Astrocyte of the cerebellum (primary cell): ENCODE measurements around the gene CDKL2.

Experiments used
- DNase-seq: peaks from one replicate; pipeline ENCODE4 v3.0.0-alpha.2; 2011; ENCODE audit warnings: low read depth
- H3K4me3 ChIP-seq: 2 replicates; pipeline ENCODE4 v1.5.1; 2011; ENCODE audit warnings: mild to moderate bottlenecking, low read depth, low read length, moderate library complexity
- CTCF ChIP-seq: IDR thresholded peaks from 2 replicates; pipeline ENCODE4 v1.5.1; 2012; ENCODE audit warnings: low read length, low read depth, moderate library complexity, mild to moderate bottlenecking; ENCODE audit errors: missing control alignments
- in situ Hi-C: cut with HindIII; loops from 2 replicates; pipeline ENCODE4 v1.10.0; 2017; ENCODE audit warnings: low sequenced_read_pairs

CDKL2 gene

GRCh38 chr4:75566911-75567310 lies 63.4 kb downstream of the CDKL2 start:
- TF ChIP-seq CTCF, result no peak
- no peak for DNase-seq
- in situ Hi-C loops, result no loop called here
- no peak overlapping the region for H3K4me3 ChIP-seq

GRCh38 chr4:75565481-75565880 lies 64.8 kb downstream of the CDKL2 start:
- no peak for TF ChIP-seq CTCF
- in situ Hi-C loops, result no loop called here
- no peak overlapping the region for H3K4me3 ChIP-seq
- DNase-seq, result no peak

GRCh38 chr4:75564023-75564422 lies 66.3 kb downstream of the CDKL2 start:
- no peak overlapping the region for H3K4me3 ChIP-seq
- TF ChIP-seq CTCF, result no peak
- DNase-seq, result no peak
- in situ Hi-C loops, result no loop called here

GRCh38 chr4:75561789-75562188 lies 68.5 kb downstream of the CDKL2 start:
- no peak overlapping the region for H3K4me3 ChIP-seq
- no peak for TF ChIP-seq CTCF
- no peak for DNase-seq
- in situ Hi-C loops, result no loop called here

- in situ Hi-C loops, result no loop called here
- DNase-seq, result no peak
- H3K4me3 ChIP-seq, result no peak overlapping the region
- no peak for TF ChIP-seq CTCF
These were observed 72.6 kb downstream of the CDKL2 start for GRCh38 chr4:75557696-75558095.

GRCh38 chr4:75555294-75556164 lies 74.8 kb downstream of the CDKL2 start, which contains the start of gene ODAPH:
ODAPH (plus strand) TSS chr4:75556066; CDS start chr4:75556083, 17 bp downstream.
- in situ Hi-C loops, result no loop called here
- peak; percentile 68 for DNase-seq
- TF ChIP-seq CTCF, result no peak
- H3K4me3 ChIP-seq, result no peak within 1 kb of the TSS
